NCI-H82 treated with DMSO at 0.1 percent for 48 hours (cell line): ENCODE data around the gene OR7G1.
"Not testable (repeated sequence)": the region's sequence is repeated elsewhere in the genome, so short reads cannot be mapped to it uniquely, and the experiment has no call there.

Experiments
- DNase-seq: peaks from one replicate; lab custom pipeline; 2025; ENCODE audit not compliant: unreplicated experiment; lab: John Stamatoyannopoulos, UW

Gene OR7G1

DNA sequence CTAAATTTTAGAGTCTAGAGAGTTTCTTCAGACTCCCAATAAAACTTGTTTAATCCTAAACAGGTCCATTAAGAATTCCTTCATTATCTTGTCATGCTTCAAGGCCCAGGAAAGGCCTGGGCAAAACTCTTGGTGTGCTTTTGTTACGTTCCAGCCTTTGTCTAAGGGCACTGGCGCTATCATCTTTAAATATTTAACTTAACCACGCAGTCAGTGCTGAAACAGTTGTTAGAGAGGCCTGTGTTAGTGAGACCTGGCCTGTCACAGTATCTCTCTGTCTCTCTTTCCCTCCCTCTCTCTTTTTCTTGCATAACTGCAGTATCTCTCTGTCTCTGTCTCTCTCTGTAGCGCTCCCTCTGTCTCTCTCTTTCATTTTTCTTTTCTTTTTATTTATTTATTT is 36.9 kb downstream of the OR7G1 start:
- no peak for DNase-seq

DNA sequence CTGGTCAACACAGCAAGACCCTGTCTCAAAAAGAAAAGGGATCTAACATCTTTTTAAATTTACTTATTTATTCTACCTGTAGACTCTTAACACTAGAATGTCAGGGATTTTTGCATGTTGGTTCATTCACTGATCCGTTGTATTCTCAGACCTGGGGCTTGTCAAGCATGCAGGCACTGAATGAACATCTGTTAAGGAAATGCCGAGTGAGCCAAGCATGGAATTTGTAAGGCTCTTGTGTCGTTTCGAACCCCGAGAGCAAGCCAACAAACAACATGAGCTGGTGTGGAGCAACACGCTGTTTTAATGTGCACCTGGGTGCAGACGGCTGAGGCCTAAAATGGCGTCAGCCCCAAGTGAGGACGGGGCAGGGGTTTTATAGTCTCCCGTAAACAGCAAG is 38.7 kb downstream of the OR7G1 start:
- no peak for DNase-seq

DNA sequence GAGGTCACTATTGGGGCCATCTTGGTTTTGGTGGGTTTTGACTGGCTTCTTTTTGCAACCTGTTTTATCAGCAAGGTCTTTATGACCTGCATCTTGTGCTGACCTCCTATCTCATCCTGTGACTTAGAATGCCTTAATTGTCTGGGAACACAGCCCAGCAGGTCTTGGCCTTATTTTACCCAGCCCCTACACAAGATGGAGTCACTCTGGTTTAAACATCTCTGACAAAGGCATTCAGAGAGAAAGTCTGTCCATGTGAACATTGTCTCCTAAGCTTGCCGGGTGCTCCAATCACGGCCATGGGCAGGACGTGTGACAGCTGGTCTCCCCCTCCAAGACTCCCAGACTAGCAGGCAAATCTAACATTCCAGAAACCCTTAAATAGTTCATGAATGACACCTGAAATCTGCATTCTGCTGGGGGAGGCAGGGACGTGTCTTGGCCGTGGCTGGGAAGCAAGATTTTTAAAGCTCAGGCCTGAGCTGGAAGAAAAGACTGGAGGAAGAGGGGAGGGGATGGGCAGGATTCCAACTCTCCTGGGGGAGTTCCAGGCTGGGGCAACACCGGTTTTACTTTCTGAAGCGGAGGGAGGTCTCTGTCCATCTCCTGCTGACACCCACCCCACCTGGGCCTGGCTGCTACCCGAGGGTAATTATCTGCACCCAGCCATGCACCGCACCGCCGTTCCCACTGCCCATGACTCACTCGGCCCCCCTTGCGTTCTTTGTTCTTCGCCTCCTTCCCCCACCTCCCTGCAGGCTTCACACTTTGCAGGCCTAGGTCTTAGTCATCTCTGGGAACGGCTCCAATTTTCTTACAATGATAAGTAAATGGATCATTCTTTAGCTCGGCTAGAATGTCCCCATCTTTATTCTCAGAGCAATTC is 40.3 kb downstream of the OR7G1 start:
- peak; percentile 17 for DNase-seq

DNA sequence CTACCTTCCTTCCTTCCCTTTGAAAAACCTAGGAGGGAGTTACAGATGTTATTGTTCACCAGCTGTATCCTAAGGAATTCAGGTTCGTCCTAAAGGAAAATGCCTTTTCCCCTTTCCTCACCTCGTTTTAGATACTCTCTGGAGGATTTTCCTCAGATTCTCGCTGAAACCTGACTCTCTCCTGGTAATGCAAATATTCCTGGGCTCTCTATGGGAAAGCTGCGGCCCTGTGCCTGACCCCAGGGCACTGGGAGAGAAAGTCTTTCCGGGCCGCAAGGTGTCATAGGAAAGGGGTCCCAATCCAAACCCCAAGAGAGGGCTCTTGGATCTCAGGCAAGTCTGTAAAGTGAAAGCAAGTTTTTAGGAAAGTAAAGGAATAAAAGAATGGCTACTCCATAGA is 41.8 kb downstream of the OR7G1 start:
- no peak for DNase-seq

- not testable (repeated sequence) for DNase-seq
Observed at GRCh38 chr19:9071720-9072119, 43.8 kb downstream of the OR7G1 start.

DNA sequence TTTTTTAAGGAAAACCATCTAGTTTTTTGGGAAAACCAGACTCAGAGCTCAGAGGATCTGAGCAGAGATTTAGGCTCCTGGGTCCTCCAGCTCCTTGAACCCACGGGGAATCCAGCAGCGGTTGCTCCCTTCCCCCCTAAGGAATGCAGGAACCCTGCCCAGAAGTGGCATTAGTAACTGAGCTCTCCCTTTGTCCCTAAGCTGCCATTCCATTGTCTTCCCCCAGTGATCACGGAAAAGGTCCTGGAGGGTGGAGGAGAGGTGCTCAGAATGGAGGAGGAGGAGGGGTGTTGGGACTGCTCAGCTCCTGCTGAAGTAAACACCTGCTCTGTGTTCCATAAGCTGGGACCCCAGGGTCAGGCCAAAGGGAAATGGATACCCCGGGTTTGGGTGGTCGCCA is 45.5 kb downstream of the OR7G1 start:
- DNase-seq = no peak

DNA sequence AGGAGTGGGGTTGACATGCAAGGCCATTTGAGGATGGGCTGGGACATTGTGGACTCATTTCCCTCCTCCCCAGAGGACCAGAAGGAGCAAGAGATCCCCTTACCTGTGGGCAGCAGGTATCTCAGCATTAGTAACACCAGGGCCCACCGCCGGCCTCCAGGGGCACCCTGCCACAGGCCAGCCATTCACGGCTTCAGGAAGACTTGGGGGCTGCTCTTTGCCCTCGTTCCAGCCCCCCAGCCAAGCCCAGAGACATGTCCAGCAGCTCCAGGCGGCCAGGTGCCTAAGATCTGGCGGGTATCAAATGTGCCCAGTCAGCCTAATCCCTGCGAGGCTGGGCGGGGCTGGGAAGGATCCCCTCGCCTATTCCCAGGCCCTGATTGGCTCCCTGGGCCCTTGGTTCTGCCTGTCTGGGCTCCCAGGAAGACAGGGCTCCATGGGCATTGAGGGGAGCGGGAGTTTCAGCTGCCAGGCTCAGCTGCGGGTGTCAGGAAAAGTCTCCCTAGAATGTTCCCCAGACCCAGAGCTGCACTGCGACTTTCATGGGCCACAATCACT is 50.0 kb downstream of the OR7G1 start:
- no peak for DNase-seq
